ENCODE measurements around the gene EMILIN2. TPM values are rescaled to one million over a fixed set of nuclear protein-coding genes. Genes with fewer than 3 reads are reported as not detected.

The EMILIN2 gene
- total RNA-seq, 2 experiments from 2014 or later, result 0.15 to 1.4 TPM

GRCh38 chr18:2948038-2948437 lies 101.2 kb downstream of the EMILIN2 start:
- TF ChIP-seq, protein P1, sequence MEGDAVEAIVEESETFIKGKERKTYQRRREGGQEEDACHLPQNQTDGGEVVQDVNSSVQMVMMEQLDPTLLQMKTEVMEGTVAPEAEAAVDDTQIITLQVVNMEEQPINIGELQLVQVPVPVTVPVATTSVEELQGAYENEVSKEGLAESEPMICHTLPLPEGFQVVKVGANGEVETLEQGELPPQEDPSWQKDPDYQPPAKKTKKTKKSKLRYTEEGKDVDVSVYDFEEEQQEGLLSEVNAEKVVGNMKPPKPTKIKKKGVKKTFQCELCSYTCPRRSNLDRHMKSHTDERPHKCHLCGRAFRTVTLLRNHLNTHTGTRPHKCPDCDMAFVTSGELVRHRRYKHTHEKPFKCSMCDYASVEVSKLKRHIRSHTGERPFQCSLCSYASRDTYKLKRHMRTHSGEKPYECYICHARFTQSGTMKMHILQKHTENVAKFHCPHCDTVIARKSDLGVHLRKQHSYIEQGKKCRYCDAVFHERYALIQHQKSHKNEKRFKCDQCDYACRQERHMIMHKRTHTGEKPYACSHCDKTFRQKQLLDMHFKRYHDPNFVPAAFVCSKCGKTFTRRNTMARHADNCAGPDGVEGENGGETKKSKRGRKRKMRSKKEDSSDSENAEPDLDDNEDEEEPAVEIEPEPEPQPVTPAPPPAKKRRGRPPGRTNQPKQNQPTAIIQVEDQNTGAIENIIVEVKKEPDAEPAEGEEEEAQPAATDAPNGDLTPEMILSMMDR (conservative IDR thresholded peaks at IDR 0.05; ENCODE audit: low read length), result peak; percentile 47; the same call in 1 of the 2 replicates
- no peak for TF ChIP-seq EZH2phosphoT487 (IDR thresholded peaks at IDR 0.05; ENCODE audit: borderline replicate concordance, low read depth, low read length)
- CTCF ChIA-PET (ENCODE audit: unreplicated experiment), result interaction anchor here (0.7 kb wide), 1 partner anchor 29 kb away, joined by 3 read pairs; no protein-coding TSS in a partner anchor
- H3K9me3 ChIP-seq (ENCODE audit: low read length), result no peaks in the 10 kb centered on the region
- no peak for DNase-seq (ENCODE audit: low spot score)
- no peak overlapping the region for H2AFZ ChIP-seq (ENCODE audit: low read length)
- no peak overlapping the region for H3K27ac ChIP-seq (ENCODE audit: low read depth, low read length, poor library complexity, severe bottlenecking)
- H3K4me1 ChIP-seq (ENCODE audit: insufficient read depth, low read length, poor library complexity, severe bottlenecking), result peaks cover 4% of the 10 kb centered on the region
- intact Hi-C loops (cut with micrococcal nuclease; ENCODE audit: unreplicated experiment), result no loop called here
- BruUV-seq (replicated peaks), result no TSS peak
- H3K9me2 ChIP-seq (ENCODE audit: insufficient read depth, low read length), result no peaks in the 10 kb centered on the region
- H4K20me1 ChIP-seq (ENCODE audit: insufficient read depth, low read length), result no peaks in the 10 kb centered on the region
- H3K4me3 ChIP-seq (ENCODE audit: low read depth, low read length, poor library complexity, severe bottlenecking), result no peak overlapping the region
- POLR2A ChIA-PET, result interaction anchor here (0.5 to 1.2 kb wide), 12 partner anchors 9 to 764 kb away, joined by 3 to 13 read pairs (median 3); no protein-coding TSS in a partner anchor
- no peak overlapping the region for H3K4me2 ChIP-seq (ENCODE audit: low read length)
- H3K36me3 ChIP-seq (ENCODE audit: insufficient read depth, low read length), result peaks cover 40% of the 10 kb centered on the region
- no peaks in the 10 kb centered on the region for H3K79me2 ChIP-seq (ENCODE audit: insufficient read depth, low read depth, low read length)

DNA sequence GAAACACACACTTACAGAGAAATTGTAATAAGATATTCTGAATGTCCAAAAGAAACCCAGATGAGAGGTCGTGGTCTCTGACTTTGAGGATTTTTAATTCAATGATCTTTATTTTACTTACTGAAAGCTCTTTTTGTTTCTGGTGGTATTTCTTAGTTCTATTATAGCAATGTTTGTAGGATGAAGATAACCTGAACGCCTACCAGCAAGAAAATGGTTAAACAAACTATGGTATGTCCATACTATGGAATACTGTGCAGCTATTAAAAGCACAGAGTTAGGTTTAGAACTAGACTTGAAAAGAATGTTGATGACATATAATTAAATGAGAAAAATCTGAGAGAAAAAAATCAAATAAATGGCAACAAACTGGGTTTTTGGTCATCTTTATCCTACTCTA lies 105.8 kb downstream of the EMILIN2 start:
- no TSS peak for BruUV-seq (replicated peaks)
- Histone ChIP-seq H3K4me3 (ENCODE audit: low read depth, low read length, poor library complexity, severe bottlenecking) (no peak overlapping the region), H3K4me2 (ENCODE audit: low read length) (no peak overlapping the region), H3K9me2 (ENCODE audit: insufficient read depth, low read length) (no peaks in the 10 kb centered on the region), H4K20me1 (ENCODE audit: insufficient read depth, low read length) (no peaks in the 10 kb centered on the region), H3K79me2 (ENCODE audit: insufficient read depth, low read depth, low read length) (no peaks in the 10 kb centered on the region), H3K36me3 (ENCODE audit: insufficient read depth, low read length) (peaks cover 74% of the 10 kb centered on the region), H3K9me3 (ENCODE audit: low read length) (no peaks in the 10 kb centered on the region), H3K27ac (ENCODE audit: low read depth, low read length, poor library complexity, severe bottlenecking) (no peak overlapping the region), H2AFZ (ENCODE audit: low read length) (no peak overlapping the region), H3K4me1 (ENCODE audit: insufficient read depth, low read length, poor library complexity, severe bottlenecking) (peaks cover 18% of the 10 kb centered on the region)
- intact Hi-C loops (cut with micrococcal nuclease; ENCODE audit: unreplicated experiment), result no loop called here
- ChIA-PET POLR2A (interaction anchor here (0.6 to 1.3 kb wide), 6 partner anchors 9 to 107 kb away, joined by 3 to 7 read pairs (median 3); no protein-coding TSS in a partner anchor), CTCF (ENCODE audit: unreplicated experiment) (no interaction called here)
- TF ChIP-seq, protein P1 (conservative IDR thresholded peaks at IDR 0.05; ENCODE audit: low read length), result no peak
- TF ChIP-seq EZH2phosphoT487 (IDR thresholded peaks at IDR 0.05; ENCODE audit: borderline replicate concordance, low read depth, low read length), result no peak
- DNase-seq (ENCODE audit: low spot score), result no peak

DNA sequence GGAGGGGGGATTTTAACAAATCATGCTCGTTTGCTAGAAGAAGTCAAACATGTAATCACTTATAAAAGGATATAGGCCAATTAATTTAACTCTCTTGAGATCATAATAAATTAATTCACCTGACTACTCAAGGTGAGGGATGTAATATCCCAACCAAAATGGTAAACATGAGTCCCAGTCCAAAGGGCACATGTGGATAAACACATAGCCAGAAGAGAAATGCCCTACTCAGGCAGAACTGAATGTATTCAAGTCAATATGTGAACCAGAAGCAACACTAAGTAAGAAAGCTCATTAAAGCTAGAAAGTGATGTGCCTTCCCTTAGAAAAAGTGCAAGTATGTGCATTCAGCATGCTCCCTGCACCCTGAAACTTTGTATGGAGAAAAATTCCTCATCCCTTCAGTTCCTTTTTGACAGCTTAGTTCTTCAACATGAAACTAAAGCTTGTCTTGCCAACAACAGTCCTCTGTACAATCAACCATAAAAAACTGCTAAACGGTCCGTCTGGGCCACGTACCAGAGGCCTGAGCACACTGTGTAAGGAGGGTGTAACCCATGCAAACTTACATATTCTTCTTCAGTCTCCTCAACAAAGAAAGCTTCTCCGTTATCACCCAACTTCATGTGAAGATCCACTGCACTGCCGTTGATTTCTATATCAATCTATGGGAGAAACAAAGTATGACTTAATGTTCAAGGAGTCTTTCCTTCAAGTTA lies 107.3 kb downstream of the EMILIN2 start:
- no peak overlapping the region for H3K27ac ChIP-seq (ENCODE audit: low read depth, low read length, poor library complexity, severe bottlenecking)
- peaks cover 73% of the 10 kb centered on the region for H3K36me3 ChIP-seq (ENCODE audit: insufficient read depth, low read length)
- POLR2A ChIA-PET, result interaction anchor here (0.5 to 0.8 kb wide), 2 partner anchors 28 to 39 kb away, joined by 3 read pairs; no protein-coding TSS in a partner anchor
- H2AFZ ChIP-seq (ENCODE audit: low read length), result no peak overlapping the region
- no peak overlapping the region for H3K4me3 ChIP-seq (ENCODE audit: low read depth, low read length, poor library complexity, severe bottlenecking)
- H4K20me1 ChIP-seq (ENCODE audit: insufficient read depth, low read length), result no peaks in the 10 kb centered on the region
- no TSS peak for BruUV-seq (replicated peaks)
- H3K79me2 ChIP-seq (ENCODE audit: insufficient read depth, low read depth, low read length), result no peaks in the 10 kb centered on the region; the same call in 1 of the 2 replicates
- peaks cover 28% of the 10 kb centered on the region for H3K4me1 ChIP-seq (ENCODE audit: insufficient read depth, low read length, poor library complexity, severe bottlenecking)
- no peak for DNase-seq (ENCODE audit: low spot score)
- no peaks in the 10 kb centered on the region for H3K9me3 ChIP-seq (ENCODE audit: low read length)
- TF ChIP-seq, protein P1 (conservative IDR thresholded peaks at IDR 0.05; ENCODE audit: low read length), result no peak
- no peak for TF ChIP-seq EZH2phosphoT487 (IDR thresholded peaks at IDR 0.05; ENCODE audit: borderline replicate concordance, low read depth, low read length)
- intact Hi-C loops (cut with micrococcal nuclease; ENCODE audit: unreplicated experiment), result no loop called here
- no peaks in the 10 kb centered on the region for H3K9me2 ChIP-seq (ENCODE audit: insufficient read depth, low read length)
- CTCF ChIA-PET (ENCODE audit: unreplicated experiment), result no interaction called here
- no peak overlapping the region for H3K4me2 ChIP-seq (ENCODE audit: low read length)
